DOHH2 (cell line): Measurements from ENCODE around the gene XRN2.

Experiments
- H3F3A ChIP-seq: fragments of 200-600 bp; sonication (generic), shearing (Covaris generic); 2 replicates; pipeline ENCODE4 v1.6.0; 2016; ENCODE audit warnings: antibody characterized with exemption, mild to moderate bottlenecking; ENCODE audit not compliant: control insufficient read depth, insufficient read depth
- H3K27ac ChIP-seq: fragments of 200-600 bp; sonication (generic); 2 replicates; pipeline ENCODE4 v1.5.1; 2014; ENCODE audit warnings: low read depth, mild to moderate bottlenecking, low read length, moderate library complexity
- H3K27me3 ChIP-seq: fragments of 200-600 bp; sonication (generic); 2 replicates; pipeline ENCODE4 v1.6.1; 2014; ENCODE audit warnings: mild to moderate bottlenecking, low read length, mixed read lengths; ENCODE audit not compliant: control insufficient read depth
- H3K36me3 ChIP-seq: fragments of 200-600 bp; sonication (generic); 2 replicates; pipeline ENCODE4 v1.6.1; 2014; ENCODE audit warnings: mild to moderate bottlenecking, low read length, moderate library complexity, mixed read lengths; ENCODE audit not compliant: control insufficient read depth
- H3K4me1 ChIP-seq: fragments of 200-600 bp; sonication (generic); 2 replicates; pipeline ENCODE4 v1.6.1; 2014; ENCODE audit warnings: mild to moderate bottlenecking, low read length, mixed read lengths; ENCODE audit not compliant: control insufficient read depth
- H3K4me2 ChIP-seq: fragments of 200-600 bp; sonication (generic); 2 replicates; pipeline ENCODE4 v1.6.0; 2014; ENCODE audit warnings: mild to moderate bottlenecking, low read length, moderate library complexity
- H3K4me3 ChIP-seq: fragments of 200-600 bp; sonication (generic); 2 replicates; pipeline ENCODE4 v1.5.1; 2014; ENCODE audit warnings: mild to moderate bottlenecking, low read length, mixed read lengths
- H3K79me2 ChIP-seq: fragments of 200-600 bp; sonication (generic); 2 replicates; pipeline ENCODE4 v1.6.1; 2014; ENCODE audit warnings: mild to moderate bottlenecking, low read length, mixed read lengths; ENCODE audit not compliant: control insufficient read depth
- H3K9me2 ChIP-seq: fragments of 200-600 bp; sonication (generic); replicated peaks from 2 replicates; pipeline ENCODE4 v1.6.1; 2014; ENCODE audit warnings: mild to moderate bottlenecking, low read length, mixed read lengths; ENCODE audit not compliant: control insufficient read depth
- H3K9me3 ChIP-seq: fragments of 200-600 bp; sonication (generic); 2 replicates; pipeline ENCODE4 v1.6.1; 2014; ENCODE audit warnings: antibody characterized with exemption, low read length, mixed read lengths; ENCODE audit not compliant: control insufficient read depth, insufficient read depth
- H4K20me1 ChIP-seq: fragments of 200-600 bp; sonication (generic); 2 replicates; pipeline ENCODE4 v1.6.0; 2014; ENCODE audit warnings: low read depth, mild to moderate bottlenecking, antibody characterized with exemption, low read length, moderate library complexity; ENCODE audit not compliant: control insufficient read depth, insufficient read depth
- EZH2phosphoT487 ChIP-seq: fragments of 200-600 bp; sonication (generic); IDR thresholded peaks from 2 replicates; pipeline ENCODE4 v1.6.1; 2017; ENCODE audit warnings: borderline replicate concordance, mild to moderate bottlenecking, antibody characterized with exemption, low read length, moderate library complexity, mixed read lengths
- TF ChIP-seq, protein P1 (sequence below): fragments of 200-600 bp; sonication (generic); IDR thresholded peaks from one replicate; pipeline ENCODE4 v1.5.1; 2014; ENCODE audit warnings: antibody characterized with exemption, mild to moderate bottlenecking, low read depth, low read length; ENCODE audit not compliant: poor library complexity, severe bottlenecking

Gene XRN2

DNA sequence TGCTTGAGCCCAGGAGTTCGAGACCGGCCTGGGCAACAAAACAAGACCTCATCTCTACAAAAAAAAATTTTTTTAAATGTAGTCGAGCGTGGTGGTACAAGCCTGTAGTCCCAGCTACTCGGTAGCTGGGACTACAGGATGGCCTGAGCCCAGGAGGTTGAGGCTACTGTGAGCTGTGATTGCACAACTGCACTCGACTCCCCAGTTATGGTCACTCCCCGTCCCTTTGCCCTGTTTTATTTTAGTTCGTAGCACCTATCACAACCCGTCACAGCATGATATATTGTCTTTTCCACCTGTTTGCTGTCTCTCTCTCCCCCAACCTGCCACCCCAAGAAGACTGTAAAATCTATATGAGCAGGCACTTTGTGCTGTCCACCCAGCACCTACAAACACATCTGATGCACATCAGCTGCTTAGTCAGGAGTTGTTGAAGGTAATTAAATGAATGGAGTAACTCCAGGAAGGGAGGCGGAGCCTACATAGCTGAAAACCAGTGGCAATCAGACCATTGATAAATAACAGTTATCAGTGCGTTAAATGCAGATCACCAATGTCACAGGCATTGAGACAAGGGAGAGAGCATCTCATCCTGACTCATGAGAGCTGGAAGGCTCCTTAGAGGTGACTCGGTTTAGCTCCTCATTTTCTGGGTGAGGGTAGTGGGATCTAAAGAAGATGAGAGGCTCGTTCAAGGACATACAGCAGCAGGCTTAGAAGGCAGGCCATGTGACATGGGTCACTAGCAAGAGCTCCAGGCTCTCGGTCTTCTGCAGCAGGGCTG is 14.4 kb upstream of the XRN2 start:
- Histone ChIP-seq H3F3A (no peaks in the 10 kb centered on the region), H3K9me3 (no peaks in the 10 kb centered on the region), H4K20me1 (no peaks in the 10 kb centered on the region), H3K36me3 (no peaks in the 10 kb centered on the region), H3K79me2 (no peaks in the 10 kb centered on the region), H3K27me3 (peaks cover 6% of the 10 kb centered on the region; the same call in 1 of the 2 replicates), H3K9me2 (no peaks in the 10 kb centered on the region), H3K4me1 (no peaks in the 10 kb centered on the region), H3K27ac (no peak overlapping the region), H3K4me2 (no peak overlapping the region), H3K4me3 (no peak overlapping the region)
- no peak for TF ChIP-seq EZH2phosphoT487
- TF ChIP-seq, protein P1, sequence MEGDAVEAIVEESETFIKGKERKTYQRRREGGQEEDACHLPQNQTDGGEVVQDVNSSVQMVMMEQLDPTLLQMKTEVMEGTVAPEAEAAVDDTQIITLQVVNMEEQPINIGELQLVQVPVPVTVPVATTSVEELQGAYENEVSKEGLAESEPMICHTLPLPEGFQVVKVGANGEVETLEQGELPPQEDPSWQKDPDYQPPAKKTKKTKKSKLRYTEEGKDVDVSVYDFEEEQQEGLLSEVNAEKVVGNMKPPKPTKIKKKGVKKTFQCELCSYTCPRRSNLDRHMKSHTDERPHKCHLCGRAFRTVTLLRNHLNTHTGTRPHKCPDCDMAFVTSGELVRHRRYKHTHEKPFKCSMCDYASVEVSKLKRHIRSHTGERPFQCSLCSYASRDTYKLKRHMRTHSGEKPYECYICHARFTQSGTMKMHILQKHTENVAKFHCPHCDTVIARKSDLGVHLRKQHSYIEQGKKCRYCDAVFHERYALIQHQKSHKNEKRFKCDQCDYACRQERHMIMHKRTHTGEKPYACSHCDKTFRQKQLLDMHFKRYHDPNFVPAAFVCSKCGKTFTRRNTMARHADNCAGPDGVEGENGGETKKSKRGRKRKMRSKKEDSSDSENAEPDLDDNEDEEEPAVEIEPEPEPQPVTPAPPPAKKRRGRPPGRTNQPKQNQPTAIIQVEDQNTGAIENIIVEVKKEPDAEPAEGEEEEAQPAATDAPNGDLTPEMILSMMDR, result no peak

DNA sequence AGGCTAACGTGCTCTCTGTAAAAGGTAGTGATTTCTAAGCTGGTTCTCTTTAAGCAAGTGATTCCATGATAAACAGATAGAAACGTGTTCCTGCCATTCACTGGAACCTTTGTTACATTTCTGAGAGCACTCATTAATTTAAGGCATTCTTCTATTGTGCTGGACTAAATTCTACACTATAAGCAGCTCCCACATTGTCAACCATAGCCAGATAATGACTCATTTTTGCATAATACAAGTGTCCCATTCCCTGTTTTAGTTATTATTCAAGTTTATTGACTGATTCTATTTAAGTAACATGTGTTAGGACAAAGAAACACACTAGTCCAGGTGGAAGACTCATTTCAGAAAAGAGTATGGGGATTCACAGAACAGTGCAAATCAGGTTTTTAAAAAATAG is 13.5 kb upstream of the XRN2 start:
- Histone ChIP-seq H3K9me3 (no peaks in the 10 kb centered on the region), H3F3A (no peaks in the 10 kb centered on the region), H3K4me3 (no peak overlapping the region), H3K27ac (no peak overlapping the region), H3K4me1 (no peaks in the 10 kb centered on the region), H4K20me1 (no peaks in the 10 kb centered on the region), H3K9me2 (no peaks in the 10 kb centered on the region), H3K79me2 (no peaks in the 10 kb centered on the region), H3K4me2 (no peak overlapping the region), H3K36me3 (no peaks in the 10 kb centered on the region), H3K27me3 (peaks cover 6% of the 10 kb centered on the region; the same call in 1 of the 2 replicates)
- TF ChIP-seq, protein P1, result no peak
- TF ChIP-seq EZH2phosphoT487, result no peak

DNA sequence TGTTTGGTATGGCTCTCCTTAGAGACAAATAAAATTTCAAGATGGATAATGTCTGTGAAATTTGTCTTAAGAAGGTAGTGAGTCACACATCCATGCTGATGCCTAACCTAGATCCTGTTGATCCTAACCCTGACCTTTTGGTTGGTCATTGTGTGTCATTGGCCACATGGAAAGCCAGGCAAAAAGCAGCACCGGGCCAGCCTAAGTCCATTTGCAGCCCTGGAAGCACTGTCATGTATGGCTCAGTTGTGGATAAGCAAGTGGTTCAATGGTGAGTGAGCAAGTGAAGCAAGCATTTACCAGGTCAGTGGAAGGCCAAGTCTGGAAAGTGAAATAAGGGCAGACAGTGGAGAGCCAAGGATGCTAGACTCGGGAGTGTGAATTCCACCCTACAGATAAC is 12.1 kb upstream of the XRN2 start:
- H3K9me2 ChIP-seq, result no peaks in the 10 kb centered on the region
- H4K20me1 ChIP-seq, result no peaks in the 10 kb centered on the region
- no peaks in the 10 kb centered on the region for H3K9me3 ChIP-seq
- H3K36me3 ChIP-seq, result no peaks in the 10 kb centered on the region
- no peak for TF ChIP-seq EZH2phosphoT487
- TF ChIP-seq, protein P1, result no peak
- H3K4me2 ChIP-seq, result no peak overlapping the region
- H3K27me3 ChIP-seq, result peaks cover 9% of the 10 kb centered on the region
- no peak overlapping the region for H3K4me3 ChIP-seq
- H3K4me1 ChIP-seq, result no peaks in the 10 kb centered on the region
- no peaks in the 10 kb centered on the region for H3F3A ChIP-seq
- H3K79me2 ChIP-seq, result no peaks in the 10 kb centered on the region
- H3K27ac ChIP-seq, result no peak overlapping the region
